ENCODE results near the gene GABRB3.
"Not testable (repeated sequence)": the region's sequence is repeated elsewhere in the genome, so short reads cannot be mapped to it uniquely, and the experiment has no call there.

Gene GABRB3

DNA sequence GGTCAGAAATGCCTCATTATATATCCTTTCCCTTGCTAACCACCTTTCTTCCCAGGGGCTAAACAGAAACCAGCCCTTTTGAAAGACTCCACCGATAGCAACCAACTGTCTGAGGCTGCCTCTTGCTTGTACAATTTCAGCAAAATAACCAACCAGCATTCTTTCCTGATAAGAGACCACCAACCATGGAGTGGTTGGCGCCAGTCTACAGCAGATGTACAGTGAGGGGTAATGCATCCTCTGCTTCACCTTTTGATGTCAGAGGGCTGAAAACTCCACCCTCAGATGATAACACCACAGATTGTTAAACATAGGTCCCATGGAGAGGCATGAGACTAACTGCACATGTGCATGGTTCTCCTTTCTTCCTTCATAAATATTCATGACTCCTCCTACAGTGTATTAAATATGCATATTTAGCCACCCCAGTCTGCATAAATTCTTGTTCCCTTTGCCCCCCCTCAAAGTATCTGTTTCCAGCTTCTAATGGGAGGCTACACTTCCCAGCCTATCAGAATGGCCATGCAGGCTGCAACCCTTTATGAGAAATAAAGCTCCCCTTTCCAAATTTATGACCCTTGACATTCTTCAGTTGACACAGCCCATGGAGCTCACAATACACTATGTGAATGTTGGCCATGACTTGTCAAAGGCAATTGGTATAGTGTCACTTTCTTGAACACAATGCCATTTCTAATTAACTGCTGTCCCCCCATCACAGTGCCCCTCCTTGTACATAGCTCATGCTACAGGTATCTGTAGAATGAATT lies 48.3 kb downstream of the GABRB3 start:
- in situ Hi-C loops (cut with HindIII; ENCODE audit: low pct_unique_long_range_greater_than_20kb, low sequenced_read_pairs) = no loop called here
- TF ChIP-seq JUND (IDR thresholded peaks at IDR 0.05; ENCODE audit: low read depth) = no peak
- DNase-seq (ENCODE audit: low read depth in 1 of 2, low spot score in 1 of 2) = no peak

- no peak for TF ChIP-seq JUND (IDR thresholded peaks at IDR 0.05; ENCODE audit: low read depth)
- in situ Hi-C loops (cut with HindIII; ENCODE audit: low pct_unique_long_range_greater_than_20kb, low sequenced_read_pairs) = no loop called here
- DNase-seq (ENCODE audit: low read depth in 1 of 2, low spot score in 1 of 2) = no peak
Measured at GRCh38 chr15:26722621-26723160, 50.2 kb downstream of the GABRB3 start.

GRCh38 chr15:26721232-26721967 lies 51.5 kb downstream of the GABRB3 start:
- no peak for DNase-seq (ENCODE audit: low read depth in 1 of 2, low spot score in 1 of 2)
- in situ Hi-C loops (cut with HindIII; ENCODE audit: low pct_unique_long_range_greater_than_20kb, low sequenced_read_pairs) = no loop called here
- no peak for TF ChIP-seq JUND (IDR thresholded peaks at IDR 0.05; ENCODE audit: low read depth)

DNA sequence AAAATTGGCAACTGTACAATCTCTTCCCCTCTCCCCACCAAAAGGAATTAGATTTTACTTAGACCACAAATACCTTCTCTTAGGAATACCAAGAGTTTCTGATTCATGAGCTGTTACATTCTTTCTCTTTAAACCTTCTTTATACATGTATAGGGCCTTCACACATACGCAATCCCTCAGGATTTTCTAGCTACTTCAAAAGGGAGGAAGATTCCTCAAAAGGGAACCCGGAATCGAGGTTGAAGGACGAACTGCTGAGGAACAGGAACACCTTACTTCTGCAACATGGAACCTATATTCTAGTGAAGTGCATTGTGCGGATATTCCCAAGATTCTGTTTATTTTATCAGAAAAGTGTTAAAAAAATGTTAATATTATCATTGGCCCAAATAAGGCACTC lies 52.3 kb downstream of the GABRB3 start:
- in situ Hi-C loops (cut with HindIII; ENCODE audit: low pct_unique_long_range_greater_than_20kb, low sequenced_read_pairs) = no loop called here
- DNase-seq (ENCODE audit: low read depth in 1 of 2, low spot score in 1 of 2) = no peak
- no peak for TF ChIP-seq JUND (IDR thresholded peaks at IDR 0.05; ENCODE audit: low read depth)

GRCh38 chr15:26719866-26720265 lies 53.0 kb downstream of the GABRB3 start:
- DNase-seq (ENCODE audit: low read depth in 1 of 2, low spot score in 1 of 2); in situ Hi-C loops (cut with HindIII; ENCODE audit: low pct_unique_long_range_greater_than_20kb, low sequenced_read_pairs): not testable (repeated sequence)

- TF ChIP-seq JUND (IDR thresholded peaks at IDR 0.05; ENCODE audit: low read depth) = no peak
- in situ Hi-C loops (cut with HindIII; ENCODE audit: low pct_unique_long_range_greater_than_20kb, low sequenced_read_pairs) = no loop called here
- no peak for DNase-seq (ENCODE audit: low read depth in 1 of 2, low spot score in 1 of 2)
Measured at GRCh38 chr15:26716069-26716468, 56.8 kb downstream of the GABRB3 start.

DNA sequence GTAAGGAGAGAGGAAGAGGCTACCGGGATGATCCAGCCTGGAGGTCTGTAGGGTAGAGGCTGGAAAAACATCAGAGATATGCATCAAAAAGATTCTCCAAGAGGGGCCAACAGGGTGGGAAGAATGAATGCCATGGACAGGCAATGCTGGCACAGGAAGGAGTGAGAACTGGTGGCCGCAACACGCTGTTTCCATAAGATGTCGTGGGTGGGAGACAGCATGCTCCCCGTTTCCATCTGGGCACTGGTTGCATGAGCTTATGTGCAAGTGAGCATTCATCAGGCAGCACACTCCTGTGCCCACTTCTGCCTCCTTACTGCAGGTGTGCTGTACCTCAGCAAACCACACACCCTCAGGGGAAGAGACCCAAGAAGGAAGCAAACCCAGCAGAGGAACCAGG lies 59.4 kb downstream of the GABRB3 start:
- TF ChIP-seq JUND (IDR thresholded peaks at IDR 0.05; ENCODE audit: low read depth) = no peak
- in situ Hi-C loops (cut with HindIII; ENCODE audit: low pct_unique_long_range_greater_than_20kb, low sequenced_read_pairs) = no loop called here
- DNase-seq (ENCODE audit: low read depth in 1 of 2, low spot score in 1 of 2) = no peak

GRCh38 chr15:26712335-26712734 lies 60.5 kb downstream of the GABRB3 start:
- no peak for DNase-seq (ENCODE audit: low read depth in 1 of 2, low spot score in 1 of 2)
- in situ Hi-C loops (cut with HindIII; ENCODE audit: low pct_unique_long_range_greater_than_20kb, low sequenced_read_pairs) = no loop called here
- no peak for TF ChIP-seq JUND (IDR thresholded peaks at IDR 0.05; ENCODE audit: low read depth)

DNA sequence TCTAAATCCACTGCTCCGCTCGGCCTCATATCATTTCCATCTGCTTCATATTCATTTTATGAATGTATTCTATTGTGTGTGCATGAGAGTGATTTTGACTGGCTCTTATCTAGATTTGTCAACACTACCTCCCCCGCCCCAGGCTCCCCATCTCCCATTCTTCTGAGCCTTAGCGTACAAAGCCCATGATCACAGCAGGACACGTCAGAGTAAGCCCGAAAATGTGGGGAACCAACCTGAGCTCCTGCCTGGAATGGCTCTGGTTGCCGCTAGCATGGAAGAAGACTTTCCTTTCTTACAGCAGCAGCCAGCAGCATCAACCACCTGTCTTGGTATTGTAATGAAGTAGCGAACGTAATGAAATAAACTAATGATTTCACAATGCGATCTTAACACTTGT lies 61.4 kb downstream of the GABRB3 start:
- no peak for DNase-seq (ENCODE audit: low read depth in 1 of 2, low spot score in 1 of 2)
- in situ Hi-C loops (cut with HindIII; ENCODE audit: low pct_unique_long_range_greater_than_20kb, low sequenced_read_pairs) = no loop called here
- TF ChIP-seq JUND (IDR thresholded peaks at IDR 0.05; ENCODE audit: low read depth) = no peak

DNA sequence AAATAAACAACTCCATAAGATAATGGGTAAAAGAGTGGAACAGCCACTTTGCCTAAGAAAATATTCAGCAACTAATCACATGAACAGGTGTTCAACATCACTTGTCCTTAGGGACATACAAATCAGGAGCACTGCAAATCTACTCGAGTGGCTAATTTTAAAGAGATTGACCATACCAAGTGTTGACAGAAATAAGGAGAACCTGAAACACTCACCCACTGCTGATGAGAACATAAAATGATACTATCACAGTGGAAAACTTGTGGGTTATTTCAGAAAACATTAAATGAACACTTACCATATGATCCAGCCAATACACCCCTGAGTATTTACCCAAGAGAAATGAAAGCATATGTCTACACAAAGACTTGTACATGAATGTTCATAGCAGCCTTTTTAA lies 70.5 kb downstream of the GABRB3 start:
- DNase-seq (ENCODE audit: low read depth in 1 of 2, low spot score in 1 of 2) = no peak
- in situ Hi-C loops (cut with HindIII; ENCODE audit: low pct_unique_long_range_greater_than_20kb, low sequenced_read_pairs) = no loop called here
- no peak for TF ChIP-seq JUND (IDR thresholded peaks at IDR 0.05; ENCODE audit: low read depth)

DNA sequence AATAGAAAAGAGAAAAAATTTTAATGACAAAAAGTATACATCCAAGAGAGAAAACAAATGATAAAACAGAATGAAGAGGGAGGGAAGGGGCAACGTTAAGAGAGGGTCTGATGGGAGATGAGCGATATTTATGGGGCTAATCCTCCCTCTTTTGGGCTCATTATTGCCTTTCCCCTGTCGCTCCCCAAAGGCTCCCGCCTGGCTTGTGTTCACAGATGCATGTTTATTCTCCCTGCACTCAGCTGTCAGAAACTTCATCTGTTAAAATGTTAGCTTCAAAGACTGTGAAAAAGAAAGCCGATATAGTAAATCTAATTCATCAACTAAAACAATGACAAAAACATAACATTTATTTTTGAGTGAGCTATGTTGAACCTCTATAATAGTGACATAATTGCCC lies 74.3 kb downstream of the GABRB3 start:
- TF ChIP-seq JUND (IDR thresholded peaks at IDR 0.05; ENCODE audit: low read depth) = no peak
- no peak for DNase-seq (ENCODE audit: low read depth in 1 of 2, low spot score in 1 of 2)
- in situ Hi-C loops (cut with HindIII; ENCODE audit: low pct_unique_long_range_greater_than_20kb, low sequenced_read_pairs) = no loop called here

- TF ChIP-seq JUND (IDR thresholded peaks at IDR 0.05; ENCODE audit: low read depth) = no peak
- in situ Hi-C loops (cut with HindIII; ENCODE audit: low pct_unique_long_range_greater_than_20kb, low sequenced_read_pairs) = no loop called here
- DNase-seq (ENCODE audit: low read depth in 1 of 2, low spot score in 1 of 2) = no peak
Measured at GRCh38 chr15:26697913-26698312, 75.0 kb downstream of the GABRB3 start.

- DNase-seq (ENCODE audit: low read depth in 1 of 2, low spot score in 1 of 2) = no peak
- TF ChIP-seq JUND (IDR thresholded peaks at IDR 0.05; ENCODE audit: low read depth) = no peak
- in situ Hi-C loops (cut with HindIII; ENCODE audit: low pct_unique_long_range_greater_than_20kb, low sequenced_read_pairs) = no loop called here
Measured at GRCh38 chr15:26691249-26691648, 81.6 kb downstream of the GABRB3 start.

Measured in T47D (cell line).